Nephron progenitor cell (in vitro differentiated cells): Measurements from ENCODE around the gene GCNA.
"Not testable (repeated sequence)": the region's sequence is repeated elsewhere in the genome, so short reads cannot be mapped to it uniquely, and the experiment has no call there.

ENCODE experiments used
- DNase-seq: peaks from one replicate; pipeline ENCODE4 v3.0.0; 2021
- H3K27ac Mint-ChIP-seq: 2 replicates; pipeline ENCODE4 v1.8.0; 2021; ENCODE audit warnings: mild to moderate bottlenecking, moderate library complexity, mixed read lengths
- H3K27me3 Mint-ChIP-seq: 2 replicates; pipeline ENCODE4 v1.8.0; 2021; ENCODE audit warnings: mild to moderate bottlenecking, low read depth, mixed read lengths; ENCODE audit not compliant: poor library complexity
- H3K36me3 Mint-ChIP-seq: 2 replicates; pipeline ENCODE4 v1.8.0; 2021; ENCODE audit warnings: low read depth, mixed read lengths
- H3K4me1 Mint-ChIP-seq: 2 replicates; pipeline ENCODE4 v1.8.0; 2021; ENCODE audit warnings: mixed read lengths
- H3K4me3 Mint-ChIP-seq: 2 replicates; pipeline ENCODE4 v1.8.0; 2021; ENCODE audit warnings: mild to moderate bottlenecking, moderate library complexity, mixed read lengths
- H3K9me3 Mint-ChIP-seq: 2 replicates; pipeline ENCODE4 v1.8.0; 2021; ENCODE audit warnings: mild to moderate bottlenecking, moderate library complexity, mixed read lengths
- CTCF ChIP-seq: fragments of 200-600 bp; sonication (generic); IDR thresholded peaks from 2 replicates; pipeline ENCODE4 v1.5.0; 2021; ENCODE audit warnings: antibody characterized with exemption

The GCNA gene

DNA sequence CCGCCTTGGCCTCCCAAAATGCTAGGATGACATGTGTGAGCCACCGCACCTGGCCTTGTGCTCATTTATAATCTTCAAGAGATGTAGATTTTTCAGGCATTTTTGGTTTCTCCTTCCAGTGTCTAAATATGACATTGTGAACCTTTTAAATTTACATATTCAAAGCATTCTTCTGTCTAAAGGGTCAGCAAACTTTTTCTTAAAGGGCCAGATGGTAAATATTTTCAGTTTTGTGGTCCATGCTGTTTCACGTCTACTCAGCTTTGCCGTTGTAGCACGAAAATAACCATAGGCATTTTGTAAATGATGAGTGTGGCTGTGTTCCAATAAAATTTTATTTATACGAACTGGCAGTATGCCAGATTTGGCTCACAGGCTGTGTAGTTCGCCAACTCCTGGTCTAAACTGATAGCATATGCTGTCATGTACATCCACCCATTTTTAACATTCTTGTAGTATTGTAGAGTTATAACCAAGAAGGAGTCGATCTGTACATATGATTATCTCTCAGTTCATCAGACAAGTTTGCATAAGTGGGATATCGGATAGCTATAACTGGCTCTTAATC is 12.7 kb upstream of the GCNA start:
- no peak overlapping the region for H3K27ac Mint-ChIP-seq
- H3K36me3 Mint-ChIP-seq = peaks cover 65% of the 10 kb centered on the region
- H3K9me3 Mint-ChIP-seq = peaks cover 47% of the 10 kb centered on the region
- no peak for DNase-seq
- H3K4me1 Mint-ChIP-seq = no peaks in the 10 kb centered on the region
- TF ChIP-seq CTCF = no peak
- no peaks in the 10 kb centered on the region for H3K27me3 Mint-ChIP-seq
- H3K4me3 Mint-ChIP-seq = no peak overlapping the region

- not testable (repeated sequence) for H3K4me1 Mint-ChIP-seq, H3K27me3 Mint-ChIP-seq, H3K4me3 Mint-ChIP-seq, H3K27ac Mint-ChIP-seq, DNase-seq
- peaks cover 45% of the 10 kb centered on the region for H3K9me3 Mint-ChIP-seq
- peaks cover 70% of the 10 kb centered on the region for H3K36me3 Mint-ChIP-seq
Observed at GRCh38 chrX:71571390-71571789, 6.8 kb upstream of the GCNA start.

GRCh38 chrX:71573590-71573989 is 4.6 kb upstream of the GCNA start:
- Mint-ChIP-seq H3K36me3 (peaks cover 64% of the 10 kb centered on the region), H3K4me3 (no peak overlapping the region), H3K27ac (no peak overlapping the region), H3K9me3 (peaks cover 46% of the 10 kb centered on the region), H3K4me1 (no peaks in the 10 kb centered on the region), H3K27me3 (no peaks in the 10 kb centered on the region)
- TF ChIP-seq CTCF = no peak
- DNase-seq = no peak

- H3K27ac Mint-ChIP-seq = no peak overlapping the region
- H3K4me1 Mint-ChIP-seq = no peaks in the 10 kb centered on the region
- peaks cover 48% of the 10 kb centered on the region for H3K36me3 Mint-ChIP-seq
- no peak overlapping the region for H3K4me3 Mint-ChIP-seq
- DNase-seq = no peak
- H3K9me3 Mint-ChIP-seq = peaks cover 46% of the 10 kb centered on the region
- no peaks in the 10 kb centered on the region for H3K27me3 Mint-ChIP-seq
- TF ChIP-seq CTCF = no peak
Observed at GRCh38 chrX:71577682-71578081, 555 bp upstream of the GCNA start.

DNA sequence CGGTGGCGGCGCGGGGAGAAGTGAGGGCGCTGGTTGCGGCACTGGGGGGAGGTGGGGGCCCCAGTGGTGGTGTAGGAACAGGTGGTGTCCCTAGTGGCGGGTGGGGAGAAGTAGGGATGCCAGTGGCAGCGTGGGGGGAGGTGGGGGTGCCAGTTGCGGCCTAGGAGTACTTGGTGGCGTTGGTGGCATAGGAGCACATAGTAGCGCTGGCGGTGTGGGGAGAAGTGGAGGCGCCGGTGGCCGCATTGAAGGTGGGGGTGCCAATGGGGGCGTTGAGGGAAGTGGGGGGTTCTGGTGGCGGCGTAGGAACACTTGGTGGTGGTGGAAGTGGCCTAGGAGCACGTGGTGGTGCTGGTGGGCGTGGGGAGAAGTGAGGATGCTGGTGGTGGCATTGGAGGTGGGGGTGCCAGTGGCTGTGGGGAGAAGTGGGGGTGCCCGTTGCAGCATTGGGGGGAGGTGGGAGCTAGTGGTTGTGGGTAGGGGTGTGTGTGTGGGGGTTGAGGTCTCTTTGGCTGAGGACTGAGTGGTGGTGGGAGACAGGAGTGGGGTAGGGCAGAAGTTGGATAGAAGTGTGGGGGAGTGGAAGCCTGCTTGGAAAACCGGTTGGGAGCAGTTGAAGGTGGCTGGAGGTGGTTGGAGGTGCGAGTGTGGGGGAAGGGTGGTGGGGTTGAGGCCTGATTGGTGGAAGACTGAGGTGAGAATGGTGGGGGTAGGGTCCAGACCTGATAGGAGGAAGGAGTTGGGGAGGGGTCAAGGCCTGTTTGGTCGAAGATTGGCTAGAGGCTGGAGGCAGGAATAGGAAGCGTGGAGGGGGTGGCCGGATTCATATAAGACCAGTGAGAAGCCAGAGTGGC is 1.1 kb downstream of the GCNA start:
- Mint-ChIP-seq H3K36me3 (peaks cover 38% of the 10 kb centered on the region), H3K9me3 (peaks cover 33% of the 10 kb centered on the region), H3K4me1 (no peaks in the 10 kb centered on the region), H3K4me3 (no peak overlapping the region), H3K27me3 (no peaks in the 10 kb centered on the region), H3K27ac (no peak overlapping the region)
- TF ChIP-seq CTCF = no peak
- no peak for DNase-seq

DNA sequence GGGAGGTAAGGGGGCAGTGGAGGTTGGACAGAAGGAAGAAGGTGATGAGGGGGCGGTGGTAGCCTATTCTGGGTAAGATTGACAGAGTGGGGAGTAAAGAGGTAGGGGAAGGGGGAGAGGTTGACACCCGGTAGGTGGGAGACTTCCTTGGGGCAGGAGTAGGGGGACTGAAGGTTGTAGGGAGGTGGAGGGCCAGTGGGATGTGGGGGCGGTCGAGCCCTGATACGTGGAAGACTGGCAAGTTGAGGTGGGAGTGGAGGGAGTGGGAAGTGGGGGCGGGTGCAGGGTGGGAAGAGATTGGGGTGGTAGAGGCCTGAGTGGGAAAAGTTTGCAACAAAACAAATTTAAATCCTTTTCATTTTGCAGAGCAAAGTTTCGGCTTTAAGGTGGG is 1.7 kb downstream of the GCNA start:
- Mint-ChIP-seq H3K27ac (no peak overlapping the region), H3K9me3 (peaks cover 34% of the 10 kb centered on the region), H3K4me1 (no peaks in the 10 kb centered on the region), H3K4me3 (no peak overlapping the region), H3K27me3 (no peaks in the 10 kb centered on the region), H3K36me3 (peaks cover 31% of the 10 kb centered on the region)
- DNase-seq = no peak
- TF ChIP-seq CTCF = no peak
